ENCODE measurements around the gene DENND2A.

DNA sequence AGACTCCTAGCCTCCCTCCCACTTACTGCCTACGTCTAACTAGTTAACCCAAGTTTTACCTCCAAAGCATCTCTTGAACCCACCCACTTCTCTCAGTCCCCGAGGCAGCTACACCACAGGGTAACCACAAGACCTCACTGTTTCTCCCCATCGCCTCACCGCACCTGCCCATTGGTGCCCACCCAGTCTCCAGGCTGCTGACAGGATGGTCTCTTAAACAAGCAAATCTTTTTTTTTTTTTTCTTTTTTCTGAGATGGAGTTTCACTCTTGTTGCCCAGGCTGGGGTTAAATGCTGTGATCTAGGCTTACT is 47.0 kb downstream of the DENND2A start:
- TF ChIP-seq CTCF (IDR thresholded peaks at IDR 0.05) (no peak), POLR2A (IDR thresholded peaks at IDR 0.05) (no peak)
